Neural progenitor cell (in vitro differentiated cells): Measurements from ENCODE around the gene GNAQ. TPM values are rescaled to one million over a fixed set of nuclear protein-coding genes. Genes with fewer than 3 reads are reported as not detected.

Experiments
- DNase-seq: peaks from one replicate; pipeline ENCODE4 v3.0.0-alpha.2; 2016; ENCODE audit warnings: low spot score
- H2AFZ ChIP-seq: fragments of 200-600 bp; sonication (generic); replicated peaks from 2 replicates; pipeline ENCODE4 v1.6.1; 2016; ENCODE audit warnings: antibody characterized with exemption
- H3F3A ChIP-seq: fragments of 200-600 bp; sonication (generic); 2 replicates; pipeline ENCODE4 v1.6.1; 2016; ENCODE audit warnings: antibody characterized with exemption, low read depth
- H3K27ac ChIP-seq: fragments of 200-600 bp; sonication (generic); 2 replicates; pipeline ENCODE4 v1.5.1; 2016; ENCODE audit warnings: mild to moderate bottlenecking
- H3K27me3 ChIP-seq: fragments of 200-600 bp; sonication (generic); 2 replicates; pipeline ENCODE4 v1.6.1; 2016; ENCODE audit warnings: mild to moderate bottlenecking, moderate library complexity
- H3K36me3 ChIP-seq: fragments of 200-600 bp; sonication (generic); 2 replicates; pipeline ENCODE4 v1.5.1; 2016
- H3K4me1 ChIP-seq: fragments of 200-600 bp; sonication (generic); 2 replicates; pipeline ENCODE4 v1.6.1; 2016; ENCODE audit warnings: mixed run types
- H3K4me2 ChIP-seq: fragments of 200-600 bp; sonication (generic); 2 replicates; pipeline ENCODE4 v1.6.1; 2016
- H3K4me3 ChIP-seq: fragments of 200-600 bp; sonication (generic); 2 replicates; pipeline ENCODE4 v1.5.1; 2016
- H3K79me2 ChIP-seq: fragments of 200-600 bp; sonication (generic); 2 replicates; pipeline ENCODE4 v1.6.1; 2016; ENCODE audit warnings: low read depth
- H3K9ac ChIP-seq: fragments of 200-600 bp; sonication (generic); 2 replicates; pipeline ENCODE4 v1.6.1; 2016
- H3K9me3 ChIP-seq: fragments of 200-600 bp; sonication (generic); 2 replicates; pipeline ENCODE4 v1.5.1; 2016; ENCODE audit warnings: low read depth
- H4K20me1 ChIP-seq: fragments of 200-600 bp; sonication (generic); 2 replicates; pipeline ENCODE4 v1.6.1; 2016; ENCODE audit warnings: low read depth
- H3K27ac Mint-ChIP-seq: 3 replicates; pipeline ENCODE4 v1.8.0; 2021; ENCODE audit warnings: mixed read lengths
- H3K27me3 Mint-ChIP-seq: 2 replicates; pipeline ENCODE4 v1.8.0; 2022; ENCODE audit warnings: low read depth, mild to moderate bottlenecking, inconsistent platforms, moderate library complexity, mixed read lengths; ENCODE audit not compliant: insufficient read depth
- H3K36me3 Mint-ChIP-seq: 3 replicates; pipeline ENCODE4 v1.8.0; 2021; ENCODE audit warnings: mixed read lengths
- H3K4me1 Mint-ChIP-seq: 3 replicates; pipeline ENCODE4 v1.8.0; 2021; ENCODE audit warnings: mixed read lengths
- H3K4me3 Mint-ChIP-seq: 3 replicates; pipeline ENCODE4 v1.8.0; 2021; ENCODE audit warnings: mild to moderate bottlenecking, moderate library complexity, mixed read lengths
- H3K9me3 Mint-ChIP-seq: 3 replicates; pipeline ENCODE4 v1.8.0; 2020; ENCODE audit warnings: mixed read lengths
- CTCF ChIP-seq: fragments of 200-600 bp; sonication (generic); IDR thresholded peaks from 2 replicates; pipeline ENCODE4 v1.5.1; 2017; ENCODE audit warnings: antibody characterized with exemption, mild to moderate bottlenecking
- EZH2 ChIP-seq: fragments of 200-600 bp; sonication (generic); IDR thresholded peaks from 2 replicates; pipeline ENCODE4 v1.6.1; 2017; ENCODE audit warnings: antibody characterized with exemption, mild to moderate bottlenecking, moderate library complexity
- EZH2phosphoT487 ChIP-seq: fragments of 200-600 bp; sonication (generic); IDR thresholded peaks from 2 replicates; pipeline ENCODE4 v1.6.1; 2017; ENCODE audit warnings: antibody characterized with exemption
- total RNA-seq: library from RNA; depleted of rRNA; stranded (reverse); fragments of >200 nt; gene quantifications from 2 replicates; pipeline ENCODE4 v1.2.3, GENCODE V29; 2015; ENCODE audit warnings: low replicate concordance

GNAQ gene
- total RNA-seq, 1 donor from 2014 or later, result 87.9 TPM

- H3K9me3 Mint-ChIP-seq, result peaks cover 40% of the 10 kb centered on the region
- Histone ChIP-seq H3K4me2 (no peak overlapping the region), H2AFZ (no peak overlapping the region), H3K9ac (no peak overlapping the region), H3K4me1 (peaks cover 12% of the 10 kb centered on the region), H3K36me3 (no peaks in the 10 kb centered on the region), H3K27ac (no peak overlapping the region), H3K4me3 (no peak overlapping the region), H4K20me1 (peaks cover 47% of the 10 kb centered on the region), H3K79me2 (peaks cover 100% of the 10 kb centered on the region), H3K9me3 (no peaks in the 10 kb centered on the region), H3F3A (no peaks in the 10 kb centered on the region), H3K27me3 (no peaks in the 10 kb centered on the region)
- no peak overlapping the region for H3K4me3 Mint-ChIP-seq
- no peak for DNase-seq
- H3K27ac Mint-ChIP-seq, result no peak overlapping the region
- H3K4me1 Mint-ChIP-seq, result no peaks in the 10 kb centered on the region
- H3K27me3 Mint-ChIP-seq, result no peaks in the 10 kb centered on the region
- peaks cover 40% of the 10 kb centered on the region for H3K36me3 Mint-ChIP-seq
- TF ChIP-seq EZH2phosphoT487, result no peak
- no peak for TF ChIP-seq CTCF
- TF ChIP-seq EZH2, result no peak
Measured at GRCh38 chr9:77968506-77968905, 63.1 kb downstream of the GNAQ start.

GRCh38 chr9:77966718-77967117 lies 64.9 kb downstream of the GNAQ start:
- Histone ChIP-seq H3K4me1 (peaks cover 19% of the 10 kb centered on the region), H2AFZ (no peak overlapping the region), H3K9ac (no peak overlapping the region), H4K20me1 (peaks cover 62% of the 10 kb centered on the region), H3K79me2 (peaks cover 100% of the 10 kb centered on the region), H3K36me3 (no peaks in the 10 kb centered on the region), H3K4me2 (no peak overlapping the region), H3K4me3 (no peak overlapping the region), H3K9me3 (no peaks in the 10 kb centered on the region), H3K27me3 (no peaks in the 10 kb centered on the region), H3K27ac (no peak overlapping the region), H3F3A (no peaks in the 10 kb centered on the region)
- no peak for DNase-seq
- peaks cover 44% of the 10 kb centered on the region for H3K9me3 Mint-ChIP-seq
- peaks cover 4% of the 10 kb centered on the region for H3K4me1 Mint-ChIP-seq
- H3K36me3 Mint-ChIP-seq, result peaks cover 46% of the 10 kb centered on the region
- no peak overlapping the region for H3K27ac Mint-ChIP-seq
- TF ChIP-seq EZH2 (no peak), EZH2phosphoT487 (no peak), CTCF (no peak)
- no peak overlapping the region for H3K4me3 Mint-ChIP-seq
- H3K27me3 Mint-ChIP-seq, result no peaks in the 10 kb centered on the region

- peaks cover 13% of the 10 kb centered on the region for H3K4me1 Mint-ChIP-seq
- H3K27ac ChIP-seq, result no peak overlapping the region
- no peaks in the 10 kb centered on the region for H3K36me3 ChIP-seq
- no peak overlapping the region for H3K4me3 Mint-ChIP-seq
- no peak overlapping the region for H2AFZ ChIP-seq
- TF ChIP-seq CTCF, result no peak
- no peak for TF ChIP-seq EZH2phosphoT487
- no peak for TF ChIP-seq EZH2
- no peak overlapping the region for H3K27ac Mint-ChIP-seq
- no peak overlapping the region for H3K9ac ChIP-seq
- H3K4me3 ChIP-seq, result no peak overlapping the region
- H3K9me3 Mint-ChIP-seq, result peaks cover 33% of the 10 kb centered on the region
- no peak for DNase-seq
- no peaks in the 10 kb centered on the region for H3K27me3 ChIP-seq
- H3F3A ChIP-seq, result no peaks in the 10 kb centered on the region
- peaks cover 35% of the 10 kb centered on the region for H3K36me3 Mint-ChIP-seq
- peaks cover 100% of the 10 kb centered on the region for H3K79me2 ChIP-seq
- no peaks in the 10 kb centered on the region for H3K9me3 ChIP-seq
- peaks cover 30% of the 10 kb centered on the region for H3K4me1 ChIP-seq
- H4K20me1 ChIP-seq, result peaks cover 73% of the 10 kb centered on the region
- no peaks in the 10 kb centered on the region for H3K27me3 Mint-ChIP-seq
- no peak overlapping the region for H3K4me2 ChIP-seq
Measured at GRCh38 chr9:77965445-77966123, 66.0 kb downstream of the GNAQ start.
